GM19043 (cell line): ENCODE data around the gene BTRC.

Source experiments
- ATAC-seq: cut with Tn5 transposase; IDR thresholded peaks from one replicate; pipeline ENCODE4 v1.9.1; 2021; ENCODE audit warnings: low read depth; ENCODE audit not compliant: unreplicated experiment

Gene BTRC

GRCh38 chr10:101441541-101442455, 87.8 kb downstream of the BTRC start:
- no peak for ATAC-seq

GRCh38 chr10:101442456-101442800, 88.5 kb downstream of the BTRC start:
- no peak for ATAC-seq

- ATAC-seq: no peak
Observed at GRCh38 chr10:101444058-101444898, 90.3 kb downstream of the BTRC start.

- ATAC-seq: no peak
Observed at GRCh38 chr10:101446071-101446470, 92.1 kb downstream of the BTRC start.

GRCh38 chr10:101446947-101447346, 93.0 kb downstream of the BTRC start:
- ATAC-seq: no peak

- ATAC-seq: no peak
Observed at GRCh38 chr10:101447477-101447876, 93.5 kb downstream of the BTRC start.

GRCh38 chr10:101450277-101451080, 96.5 kb downstream of the BTRC start:
- no peak for ATAC-seq

GRCh38 chr10:101451261-101451660, 97.3 kb downstream of the BTRC start:
- no peak for ATAC-seq

- ATAC-seq: no peak
Observed at GRCh38 chr10:101451667-101452069, 97.7 kb downstream of the BTRC start.

GRCh38 chr10:101452176-101452575, 98.2 kb downstream of the BTRC start:
- no peak for ATAC-seq

- ATAC-seq: no peak
Observed at GRCh38 chr10:101452593-101452992, 98.6 kb downstream of the BTRC start.

- no peak for ATAC-seq
Observed at GRCh38 chr10:101453318-101453717, 99.4 kb downstream of the BTRC start.

GRCh38 chr10:101453791-101454718, 100.1 kb downstream of the BTRC start:
- no peak for ATAC-seq

GRCh38 chr10:101458869-101459268, 104.9 kb downstream of the BTRC start:
- ATAC-seq: no peak

- ATAC-seq: no peak
Observed at GRCh38 chr10:101464082-101464481, 110.1 kb downstream of the BTRC start.

- ATAC-seq: no peak
Observed at GRCh38 chr10:101464599-101464998, 110.6 kb downstream of the BTRC start.

- ATAC-seq: no peak
Observed at GRCh38 chr10:101466016-101466912, 112.3 kb downstream of the BTRC start.

GRCh38 chr10:101467286-101467770, 113.4 kb downstream of the BTRC start:
- ATAC-seq: peak; percentile 59

GRCh38 chr10:101468159-101468558, 114.2 kb downstream of the BTRC start:
- ATAC-seq: no peak
